ENCODE measurements around the gene SKOR1. TPM values are rescaled to one million over a fixed set of nuclear protein-coding genes. Genes with fewer than 3 reads are reported as not detected.

Gene SKOR1
- total RNA-seq, 2 experiments from 2014 or later: 0.19 to 0.23 TPM

- H3K4me1 Mint-ChIP-seq: peaks cover 22% of the 10 kb centered on the region
- H3K27me3 Mint-ChIP-seq: no peaks in the 10 kb centered on the region
- no peak for DNase-seq
- H3K9me3 Mint-ChIP-seq (ENCODE audit: low read depth): no peaks in the 10 kb centered on the region
- H3K36me3 Mint-ChIP-seq: peaks cover 3% of the 10 kb centered on the region
- no peak for ATAC-seq
- H3K4me3 Mint-ChIP-seq: no peak overlapping the region
- peak overlapping the region; percentile 48 for H3K27ac Mint-ChIP-seq
- CTCF ChIA-PET: interaction anchor here (0.9 to 1.6 kb wide), 3 partner anchors 22 to 50 kb away, joined by 3 to 6 read pairs (median 3); no protein-coding TSS in a partner anchor
Observed at GRCh38 chr15:67784856-67785430, 40.4 kb upstream of the SKOR1 start.

GRCh38 chr15:67785431-67785830 lies 39.9 kb upstream of the SKOR1 start:
- CTCF ChIA-PET: interaction anchor here (1.2 kb wide), 1 partner anchor 50 kb away, joined by 3 read pairs; no protein-coding TSS in a partner anchor
- Mint-ChIP-seq H3K4me3 (no peak overlapping the region), H3K9me3 (ENCODE audit: low read depth) (no peaks in the 10 kb centered on the region), H3K36me3 (peaks cover 3% of the 10 kb centered on the region), H3K27me3 (no peaks in the 10 kb centered on the region), H3K27ac (no peak overlapping the region), H3K4me1 (peaks cover 22% of the 10 kb centered on the region)
- DNase-seq: no peak
- no peak for ATAC-seq

GRCh38 chr15:67786646-67787045 lies 38.7 kb upstream of the SKOR1 start:
- CTCF ChIA-PET: no interaction called here
- Mint-ChIP-seq H3K36me3 (peaks cover 3% of the 10 kb centered on the region), H3K27ac (no peak overlapping the region), H3K4me3 (no peak overlapping the region), H3K4me1 (peaks cover 22% of the 10 kb centered on the region), H3K9me3 (ENCODE audit: low read depth) (no peaks in the 10 kb centered on the region), H3K27me3 (no peaks in the 10 kb centered on the region)
- ATAC-seq (no peak), DNase-seq (no peak)

GRCh38 chr15:67788986-67789385 lies 36.3 kb upstream of the SKOR1 start:
- CTCF ChIA-PET: interaction anchor here (1.3 kb wide), 1 partner anchor 13 kb away, joined by 4 read pairs; no protein-coding TSS in a partner anchor
- ATAC-seq (no peak), DNase-seq (no peak)
- Mint-ChIP-seq H3K27me3 (no peaks in the 10 kb centered on the region), H3K27ac (no peak overlapping the region), H3K36me3 (peaks cover 1% of the 10 kb centered on the region), H3K4me1 (peaks cover 9% of the 10 kb centered on the region), H3K9me3 (ENCODE audit: low read depth) (no peaks in the 10 kb centered on the region), H3K4me3 (no peak overlapping the region)

- peaks cover 9% of the 10 kb centered on the region for H3K9me3 Mint-ChIP-seq (ENCODE audit: low read depth)
- no peaks in the 10 kb centered on the region for H3K4me1 Mint-ChIP-seq
- ATAC-seq (no peak), DNase-seq (no peak)
- no peak overlapping the region for H3K27ac Mint-ChIP-seq
- H3K36me3 Mint-ChIP-seq: peaks cover 15% of the 10 kb centered on the region
- CTCF ChIA-PET: no interaction called here
- no peaks in the 10 kb centered on the region for H3K27me3 Mint-ChIP-seq
- H3K4me3 Mint-ChIP-seq: no peak overlapping the region
Observed at GRCh38 chr15:67790610-67791319, 34.5 kb upstream of the SKOR1 start.

GRCh38 chr15:67792250-67792942 lies 32.9 kb upstream of the SKOR1 start:
- CTCF ChIA-PET: no interaction called here

GRCh38 chr15:67794832-67795574 lies 30.3 kb upstream of the SKOR1 start:
- H3K36me3 Mint-ChIP-seq: peaks cover 20% of the 10 kb centered on the region
- no peak overlapping the region for H3K4me3 Mint-ChIP-seq
- H3K4me1 Mint-ChIP-seq: no peaks in the 10 kb centered on the region
- CTCF ChIA-PET: no interaction called here
- H3K9me3 Mint-ChIP-seq (ENCODE audit: low read depth): peaks cover 9% of the 10 kb centered on the region
- DNase-seq: no peak
- no peak overlapping the region for H3K27ac Mint-ChIP-seq
- no peaks in the 10 kb centered on the region for H3K27me3 Mint-ChIP-seq
- no peak for ATAC-seq

More at GRCh38 chr15:67792250-67792942, 32.9 kb upstream of the SKOR1 start:
- H3K9me3 Mint-ChIP-seq (ENCODE audit: low read depth): peaks cover 9% of the 10 kb centered on the region
- H3K27me3 Mint-ChIP-seq: no peaks in the 10 kb centered on the region
- H3K4me1 Mint-ChIP-seq: no peaks in the 10 kb centered on the region
- H3K4me3 Mint-ChIP-seq: no peak overlapping the region
- ATAC-seq (no peak), DNase-seq (no peak)
- no peak overlapping the region for H3K27ac Mint-ChIP-seq
- peaks cover 20% of the 10 kb centered on the region for H3K36me3 Mint-ChIP-seq

- peaks cover 9% of the 10 kb centered on the region for H3K9me3 Mint-ChIP-seq (ENCODE audit: low read depth)
- DNase-seq (peak; percentile 31), ATAC-seq (no peak)
- H3K27ac Mint-ChIP-seq: no peak overlapping the region
- peaks cover 20% of the 10 kb centered on the region for H3K36me3 Mint-ChIP-seq
- H3K27me3 Mint-ChIP-seq: no peaks in the 10 kb centered on the region
- CTCF ChIA-PET: interaction anchor here (0.6 kb wide), 1 partner anchor 9 kb away, joined by 3 read pairs; no protein-coding TSS in a partner anchor
- H3K4me1 Mint-ChIP-seq: no peaks in the 10 kb centered on the region
- no peak overlapping the region for H3K4me3 Mint-ChIP-seq
Observed at GRCh38 chr15:67796196-67797127, 28.8 kb upstream of the SKOR1 start.

- H3K4me3 Mint-ChIP-seq: no peak overlapping the region
- H3K27ac Mint-ChIP-seq: no peak overlapping the region
- peaks cover 14% of the 10 kb centered on the region for H3K36me3 Mint-ChIP-seq
- no peaks in the 10 kb centered on the region for H3K27me3 Mint-ChIP-seq
- peak; percentile 22 for DNase-seq
- no peaks in the 10 kb centered on the region for H3K4me1 Mint-ChIP-seq
- ATAC-seq: no peak
- CTCF ChIA-PET: no interaction called here
- peaks cover 6% of the 10 kb centered on the region for H3K9me3 Mint-ChIP-seq (ENCODE audit: low read depth)
Observed at GRCh38 chr15:67799801-67800205, 25.5 kb upstream of the SKOR1 start.

- ATAC-seq: no peak
- peak; percentile 33 for DNase-seq
- CTCF ChIA-PET: no interaction called here
Observed at GRCh38 chr15:67801142-67801541, 24.2 kb upstream of the SKOR1 start.

GRCh38 chr15:67801926-67802914 lies 23.1 kb upstream of the SKOR1 start:
- Mint-ChIP-seq H3K4me3 (no peak overlapping the region), H3K27me3 (no peaks in the 10 kb centered on the region), H3K9me3 (ENCODE audit: low read depth) (no peaks in the 10 kb centered on the region), H3K36me3 (no peaks in the 10 kb centered on the region), H3K4me1 (no peaks in the 10 kb centered on the region), H3K27ac (no peak overlapping the region)
- CTCF ChIA-PET: no interaction called here
- DNase-seq (peak; percentile 23), ATAC-seq (no peak)

More at GRCh38 chr15:67801142-67801541, 24.2 kb upstream of the SKOR1 start:
- Mint-ChIP-seq H3K27ac (no peak overlapping the region), H3K36me3 (peaks cover 3% of the 10 kb centered on the region), H3K27me3 (no peaks in the 10 kb centered on the region), H3K9me3 (ENCODE audit: low read depth) (no peaks in the 10 kb centered on the region), H3K4me3 (no peak overlapping the region), H3K4me1 (no peaks in the 10 kb centered on the region)

Data from activated CD8-positive, alpha-beta memory T cell treated with anti-CD3 and anti-CD28 coated beads, Interleukin-2, amount 10 ng/mL, durations not matched to agents 7 days and 5 days (primary cell).